Nephron progenitor cell (in vitro differentiated cells): Measurements from ENCODE around the gene C10orf53.
A peak's percentile ranks its signal among the peaks of the same experiment; 100 is the strongest.

Experiments
- DNase-seq: peaks from one replicate; pipeline ENCODE4 v3.0.0; 2021
- H3K27ac Mint-ChIP-seq: 2 replicates; pipeline ENCODE4 v1.8.0; 2021; ENCODE audit warnings: mild to moderate bottlenecking, moderate library complexity, mixed read lengths
- H3K27me3 Mint-ChIP-seq: 2 replicates; pipeline ENCODE4 v1.8.0; 2021; ENCODE audit warnings: mild to moderate bottlenecking, low read depth, mixed read lengths; ENCODE audit not compliant: poor library complexity
- H3K36me3 Mint-ChIP-seq: 2 replicates; pipeline ENCODE4 v1.8.0; 2021; ENCODE audit warnings: low read depth, mixed read lengths
- H3K4me1 Mint-ChIP-seq: 2 replicates; pipeline ENCODE4 v1.8.0; 2021; ENCODE audit warnings: mixed read lengths
- H3K4me3 Mint-ChIP-seq: 2 replicates; pipeline ENCODE4 v1.8.0; 2021; ENCODE audit warnings: mild to moderate bottlenecking, moderate library complexity, mixed read lengths
- H3K9me3 Mint-ChIP-seq: 2 replicates; pipeline ENCODE4 v1.8.0; 2021; ENCODE audit warnings: mild to moderate bottlenecking, moderate library complexity, mixed read lengths
- CTCF ChIP-seq: fragments of 200-600 bp; sonication (generic); IDR thresholded peaks from 2 replicates; pipeline ENCODE4 v1.5.0; 2021; ENCODE audit warnings: antibody characterized with exemption

C10orf53 gene

GRCh38 chr10:49655099-49655498 lies 24.4 kb upstream of the C10orf53 start:
- H3K4me3 Mint-ChIP-seq = no peak overlapping the region
- H3K9me3 Mint-ChIP-seq = peaks cover 31% of the 10 kb centered on the region
- TF ChIP-seq CTCF = no peak
- no peak overlapping the region for H3K27ac Mint-ChIP-seq
- peaks cover 10% of the 10 kb centered on the region for H3K4me1 Mint-ChIP-seq
- H3K36me3 Mint-ChIP-seq = peaks cover 5% of the 10 kb centered on the region
- no peak for DNase-seq
- H3K27me3 Mint-ChIP-seq = peaks cover 44% of the 10 kb centered on the region

- DNase-seq = no peak
- Mint-ChIP-seq H3K4me3 (no peak overlapping the region), H3K4me1 (peaks cover 10% of the 10 kb centered on the region), H3K27me3 (peaks cover 54% of the 10 kb centered on the region), H3K36me3 (peaks cover 5% of the 10 kb centered on the region), H3K27ac (peak overlapping the region; percentile 62), H3K9me3 (peaks cover 31% of the 10 kb centered on the region)
- no peak for TF ChIP-seq CTCF
Measured at GRCh38 chr10:49656845-49657493, 22.5 kb upstream of the C10orf53 start.

GRCh38 chr10:49657606-49658005 lies 21.8 kb upstream of the C10orf53 start:
- peaks cover 31% of the 10 kb centered on the region for H3K9me3 Mint-ChIP-seq
- H3K27me3 Mint-ChIP-seq = peaks cover 52% of the 10 kb centered on the region
- H3K4me1 Mint-ChIP-seq = peaks cover 10% of the 10 kb centered on the region
- H3K27ac Mint-ChIP-seq = no peak overlapping the region
- DNase-seq = no peak
- no peak for TF ChIP-seq CTCF
- peaks cover 5% of the 10 kb centered on the region for H3K36me3 Mint-ChIP-seq
- H3K4me3 Mint-ChIP-seq = no peak overlapping the region

- DNase-seq = no peak
- H3K27ac Mint-ChIP-seq = no peak overlapping the region
- H3K4me3 Mint-ChIP-seq = no peak overlapping the region
- peaks cover 30% of the 10 kb centered on the region for H3K9me3 Mint-ChIP-seq
- peaks cover 53% of the 10 kb centered on the region for H3K27me3 Mint-ChIP-seq
- H3K4me1 Mint-ChIP-seq = peaks cover 25% of the 10 kb centered on the region
- peaks cover 5% of the 10 kb centered on the region for H3K36me3 Mint-ChIP-seq
- TF ChIP-seq CTCF = no peak
Measured at GRCh38 chr10:49661140-49661856, 18.2 kb upstream of the C10orf53 start.

GRCh38 chr10:49662169-49662830 lies 17.2 kb upstream of the C10orf53 start:
- H3K27ac Mint-ChIP-seq = no peak overlapping the region
- peaks cover 24% of the 10 kb centered on the region for H3K9me3 Mint-ChIP-seq
- peaks cover 59% of the 10 kb centered on the region for H3K27me3 Mint-ChIP-seq
- TF ChIP-seq CTCF = no peak
- H3K4me1 Mint-ChIP-seq = peaks cover 24% of the 10 kb centered on the region
- no peak overlapping the region for H3K4me3 Mint-ChIP-seq
- peaks cover 5% of the 10 kb centered on the region for H3K36me3 Mint-ChIP-seq
- DNase-seq = no peak
